HG02943 (cell line): ENCODE data around the gene MAP2K4.

Experiments
- ATAC-seq: cut with Tn5 transposase; IDR thresholded peaks from one replicate; pipeline ENCODE4 v1.9.1; 2021; ENCODE audit warnings: mild to moderate bottlenecking, low read depth, moderate library complexity; ENCODE audit not compliant: unreplicated experiment

Gene MAP2K4

DNA sequence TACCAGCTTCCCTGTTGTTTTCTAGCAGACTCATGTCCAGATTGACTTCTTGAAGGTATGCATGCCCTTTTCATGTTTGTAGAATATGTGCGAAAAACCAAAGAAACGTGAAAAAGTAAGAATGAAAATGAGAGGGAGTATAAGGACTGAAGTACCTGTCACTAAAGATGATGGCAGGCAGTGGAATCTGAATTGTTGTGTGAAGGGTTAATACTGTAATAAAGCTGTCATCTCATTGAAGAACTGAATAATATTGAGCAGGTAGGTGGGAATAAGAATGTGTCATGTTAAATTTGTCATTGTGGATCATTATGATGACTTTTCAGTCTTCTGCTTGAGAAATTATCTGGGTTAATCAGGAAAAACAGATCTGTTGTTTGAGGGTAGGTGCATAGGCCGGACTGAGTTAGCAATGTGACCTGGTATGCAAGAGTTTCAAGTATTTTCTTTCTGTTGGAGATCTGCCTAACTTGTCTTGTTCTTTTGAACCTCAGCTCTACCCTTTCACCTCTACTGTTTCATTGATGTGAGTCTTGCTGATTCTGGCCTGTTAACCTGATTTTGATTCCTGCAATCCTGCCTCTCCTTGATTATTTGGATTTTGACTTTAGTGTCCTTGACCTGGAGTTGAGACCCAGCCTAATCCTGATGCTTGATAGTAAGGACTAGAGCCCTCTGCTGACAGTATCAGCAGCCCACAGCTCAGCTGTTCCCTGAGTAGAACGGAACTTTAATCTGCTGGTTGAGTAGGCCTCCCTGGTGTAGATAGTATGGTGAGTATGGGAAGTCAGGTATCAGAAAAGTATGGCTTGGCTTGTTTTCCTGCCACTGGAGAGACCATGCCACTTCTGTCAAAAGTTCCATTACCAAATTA is 64.6 kb downstream of the MAP2K4 start:
- no peak for ATAC-seq

GRCh38 chr17:12088035-12088434 is 67.4 kb downstream of the MAP2K4 start:
- no peak for ATAC-seq

DNA sequence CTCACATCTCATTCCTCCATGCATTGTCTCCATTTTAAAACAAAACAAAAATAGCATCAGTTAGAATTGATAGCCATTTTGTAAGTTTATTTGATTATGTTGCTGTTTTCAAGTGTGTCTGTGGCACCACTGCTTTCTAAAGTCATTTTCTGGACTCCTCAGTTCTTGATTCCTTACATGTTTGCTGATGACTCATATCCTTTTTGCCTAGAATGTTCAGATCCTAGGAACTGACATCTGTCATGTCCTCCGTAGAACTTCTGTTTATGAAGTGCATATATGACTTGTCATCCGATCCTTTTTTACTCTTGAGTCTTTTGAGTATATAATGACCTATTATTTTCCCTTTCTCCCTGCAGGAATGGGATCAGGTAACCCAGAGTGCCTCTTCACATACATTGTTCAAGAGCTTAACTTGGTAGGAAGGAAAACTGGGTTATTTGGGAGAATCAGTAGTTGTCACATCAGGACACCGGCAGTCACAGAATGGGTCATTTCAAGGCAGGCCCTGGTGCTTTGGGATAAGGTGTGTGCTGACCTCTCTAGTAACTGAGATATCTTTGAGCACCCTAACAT is 69.2 kb downstream of the MAP2K4 start:
- no peak for ATAC-seq

DNA sequence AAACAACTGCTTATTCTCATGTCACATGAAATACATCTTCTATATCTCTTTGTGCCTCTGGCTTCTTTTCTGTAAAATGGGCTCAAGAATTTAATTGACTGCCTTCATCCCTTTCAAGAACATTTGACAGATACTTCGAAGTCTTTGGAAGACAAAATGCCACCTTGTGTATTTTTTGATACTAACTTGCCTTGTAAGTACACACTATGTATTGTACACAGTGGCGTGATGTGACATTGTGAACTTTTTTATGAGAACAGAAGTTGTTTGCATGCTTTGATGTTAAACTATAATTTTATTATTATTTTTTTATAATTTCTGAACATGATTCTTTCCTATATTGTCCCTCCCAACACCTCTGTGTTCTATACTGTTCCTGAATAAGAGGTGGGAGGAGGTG is 73.7 kb downstream of the MAP2K4 start:
- ATAC-seq = no peak

DNA sequence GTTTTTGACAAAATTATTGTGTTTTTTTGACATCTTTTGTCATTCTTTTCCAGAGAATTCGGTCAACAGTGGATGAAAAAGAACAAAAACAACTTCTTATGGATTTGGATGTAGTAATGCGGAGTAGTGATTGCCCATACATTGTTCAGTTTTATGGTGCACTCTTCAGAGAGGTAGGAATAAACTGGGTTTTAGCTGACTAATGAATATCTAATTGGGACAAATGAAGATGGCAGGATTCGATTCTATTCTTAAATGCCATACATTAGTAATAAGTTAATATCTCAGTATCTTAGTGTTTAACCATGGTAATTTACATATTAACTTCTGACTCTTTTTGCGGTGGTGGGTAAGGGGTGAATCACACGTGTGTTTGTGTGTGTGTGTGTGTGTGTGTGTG is 74.8 kb downstream of the MAP2K4 start:
- ATAC-seq = no peak

GRCh38 chr17:12097326-12097725 is 76.6 kb downstream of the MAP2K4 start:
- no peak for ATAC-seq

DNA sequence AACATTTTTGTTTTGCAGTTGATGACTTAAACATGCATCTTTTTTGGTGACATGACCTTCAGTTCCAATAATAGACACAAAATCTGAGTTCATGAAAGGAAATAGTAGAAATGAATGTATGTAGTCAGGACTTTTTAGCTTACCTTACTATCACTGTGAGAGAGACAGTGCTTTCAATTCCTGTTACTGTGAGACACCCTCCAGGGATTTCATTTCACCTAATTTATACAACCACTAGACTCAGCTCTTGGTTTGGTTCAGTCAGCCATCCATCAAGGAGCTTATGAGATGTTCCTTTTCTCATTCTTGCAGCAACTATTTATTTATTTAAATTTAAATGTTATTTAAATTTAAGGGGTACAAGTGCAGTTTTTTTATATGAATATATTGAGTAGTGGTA is 77.9 kb downstream of the MAP2K4 start:
- ATAC-seq = peak; percentile 79

DNA sequence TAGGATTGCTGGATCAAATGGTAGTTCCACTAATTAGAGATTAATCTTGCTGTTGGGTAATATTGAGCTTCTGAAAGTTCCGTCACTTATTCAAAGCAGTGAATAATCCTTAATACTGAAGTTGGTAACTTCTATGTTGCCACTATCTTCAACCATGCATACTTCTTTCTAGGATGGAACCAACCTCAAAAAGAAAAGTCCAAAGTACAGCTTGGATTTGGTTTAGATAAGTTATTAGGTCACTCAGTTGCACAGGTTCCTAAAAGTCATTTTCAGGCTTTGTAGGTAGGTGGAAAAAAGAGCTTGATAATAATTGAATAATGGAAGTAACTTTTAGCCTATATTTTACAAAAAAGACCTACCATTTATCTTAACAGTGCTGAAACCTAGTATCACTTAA is 78.7 kb downstream of the MAP2K4 start:
- ATAC-seq = no peak

GRCh38 chr17:12104831-12105230 is 84.2 kb downstream of the MAP2K4 start:
- ATAC-seq = no peak

DNA sequence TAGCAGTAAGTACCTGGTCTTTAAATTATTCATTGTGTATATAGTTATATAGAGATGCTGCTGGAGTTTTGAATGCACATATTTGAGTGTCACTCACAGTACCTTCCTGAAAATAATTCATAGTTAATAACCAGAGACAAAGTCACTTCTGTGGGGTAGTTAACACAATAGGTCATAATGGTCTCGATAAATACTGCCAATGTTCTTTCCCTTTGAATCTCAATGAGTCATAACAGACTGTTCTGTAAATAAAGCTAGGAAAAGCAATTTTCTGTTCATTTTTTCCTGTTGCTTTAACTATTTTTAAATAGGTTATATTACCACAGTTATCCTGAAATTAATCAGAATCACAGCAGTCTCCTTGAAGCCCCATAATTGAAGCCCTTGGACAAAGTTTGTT is 87.2 kb downstream of the MAP2K4 start:
- ATAC-seq = no peak

DNA sequence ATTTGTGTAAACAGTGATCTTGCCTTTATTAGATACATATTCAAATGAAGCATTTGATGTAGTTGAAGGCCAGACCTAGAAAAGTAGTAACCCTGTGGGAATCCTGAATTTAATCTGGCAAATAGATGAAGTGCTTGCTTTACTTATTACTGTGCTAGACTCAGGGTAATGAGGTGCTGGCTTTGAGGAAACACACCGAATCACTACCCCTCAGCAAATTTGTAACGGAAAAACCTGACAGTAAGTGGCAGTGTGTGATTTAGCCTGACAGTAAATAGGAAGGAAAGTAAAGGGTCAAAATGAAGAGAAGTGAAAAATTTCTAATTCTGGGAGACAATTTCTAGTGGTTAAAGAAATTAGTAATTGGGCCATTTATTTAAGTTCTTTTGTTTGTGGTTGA is 90.2 kb downstream of the MAP2K4 start:
- ATAC-seq = no peak

DNA sequence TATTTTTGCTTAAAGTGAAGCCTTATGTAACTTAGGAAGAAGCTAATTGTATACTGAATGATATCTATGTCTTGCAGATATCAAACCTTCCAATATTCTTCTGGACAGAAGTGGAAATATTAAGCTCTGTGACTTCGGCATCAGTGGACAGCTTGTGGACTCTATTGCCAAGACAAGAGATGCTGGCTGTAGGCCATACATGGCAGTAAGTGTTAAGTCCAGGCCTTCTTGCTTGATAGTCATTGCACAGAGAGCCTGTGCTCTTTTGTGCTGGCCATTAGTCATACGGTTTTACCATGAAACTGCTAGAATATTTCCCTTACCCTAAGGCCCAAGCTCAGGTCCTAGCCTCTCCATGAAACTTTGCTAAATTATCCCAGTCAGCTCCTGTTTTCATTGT is 92.5 kb downstream of the MAP2K4 start:
- no peak for ATAC-seq

- no peak for ATAC-seq
Observed at GRCh38 chr17:12114686-12115418, 94.2 kb downstream of the MAP2K4 start.

GRCh38 chr17:12116143-12116542 is 95.5 kb downstream of the MAP2K4 start:
- no peak for ATAC-seq

DNA sequence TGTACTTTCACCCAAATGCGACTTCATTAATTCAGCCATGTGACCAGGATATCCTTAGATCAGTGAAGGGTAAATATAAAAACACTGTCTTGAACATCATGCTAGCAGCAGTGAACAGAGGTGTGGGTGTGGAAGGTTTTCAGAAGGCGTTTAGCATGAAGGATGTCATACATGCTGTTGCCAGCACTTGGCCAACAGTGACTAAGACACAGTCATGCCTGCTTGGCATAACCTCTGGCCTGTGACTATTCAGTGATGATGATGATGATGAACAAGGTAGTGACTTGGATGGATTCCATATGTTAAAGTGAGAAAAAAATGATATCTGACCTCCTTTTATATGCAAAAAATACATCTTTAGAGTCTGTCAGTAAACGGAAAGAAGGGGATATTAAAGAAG is 97.9 kb downstream of the MAP2K4 start:
- no peak for ATAC-seq

DNA sequence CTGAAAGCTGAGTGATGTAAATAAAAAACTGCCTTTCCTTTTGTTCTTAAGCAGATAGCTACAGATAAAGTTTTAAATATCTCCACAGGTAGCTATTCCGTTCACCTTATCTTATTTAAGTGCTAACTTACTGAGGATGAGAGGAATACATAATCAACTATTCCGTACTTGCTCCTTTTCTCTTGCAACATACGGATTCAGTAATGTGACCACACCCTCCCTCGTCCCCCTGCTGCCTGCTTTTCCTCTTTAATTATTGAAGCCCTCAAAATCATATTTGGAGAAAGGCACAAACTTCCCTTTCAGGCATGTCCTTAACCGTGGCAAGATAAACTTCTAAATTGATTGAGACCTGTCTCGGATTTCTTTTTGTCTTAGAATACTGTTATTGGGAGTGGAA is 101.4 kb downstream of the MAP2K4 start:
- no peak for ATAC-seq

- ATAC-seq = no peak
Observed at GRCh38 chr17:12127177-12127576, 106.5 kb downstream of the MAP2K4 start.

- no peak for ATAC-seq
Observed at GRCh38 chr17:12127667-12128066, 107.0 kb downstream of the MAP2K4 start.

DNA sequence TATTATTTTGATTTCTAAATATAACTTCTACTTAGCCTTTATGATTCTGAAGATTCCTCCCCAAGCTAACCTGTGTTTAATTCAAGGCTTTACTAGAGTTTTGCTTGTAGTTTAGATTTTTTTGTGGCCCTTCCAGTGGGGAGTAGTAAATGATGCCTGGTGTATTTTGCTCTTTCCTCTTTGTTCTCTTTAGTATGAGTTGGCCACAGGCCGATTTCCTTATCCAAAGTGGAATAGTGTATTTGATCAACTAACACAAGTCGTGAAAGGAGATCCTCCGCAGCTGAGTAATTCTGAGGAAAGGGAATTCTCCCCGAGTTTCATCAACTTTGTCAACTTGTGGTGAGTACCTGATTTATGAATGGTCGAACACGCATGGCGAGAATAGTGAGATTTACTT is 108.3 kb downstream of the MAP2K4 start:
- no peak for ATAC-seq

GRCh38 chr17:12133183-12133582 is 112.5 kb downstream of the MAP2K4 start:
- no peak for ATAC-seq

GRCh38 chr17:12134101-12134500 is 113.4 kb downstream of the MAP2K4 start:
- no peak for ATAC-seq

DNA sequence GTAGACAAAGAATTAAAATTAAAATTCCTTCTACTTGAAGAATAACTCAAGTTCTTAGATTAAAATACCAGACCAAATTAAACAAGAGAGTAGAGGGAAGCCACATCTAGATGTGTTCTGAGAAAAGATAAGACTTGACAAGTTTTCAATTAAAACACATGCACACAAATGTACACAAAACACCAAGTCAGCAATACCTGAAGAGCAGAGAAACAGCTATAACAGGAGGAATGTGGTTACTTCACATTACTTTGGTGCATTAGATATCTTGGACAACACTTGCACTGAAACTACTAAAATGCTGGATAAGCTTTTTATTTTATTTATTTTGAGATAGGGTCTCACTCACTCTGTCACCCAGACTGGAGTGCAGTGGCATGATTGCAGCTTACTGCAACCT is 113.9 kb downstream of the MAP2K4 start:
- no peak for ATAC-seq
